GM12878 (cell line): Measurements from ENCODE around the gene CHCHD1. TPM values are rescaled to one million over a fixed set of nuclear protein-coding genes. Genes with fewer than 3 reads are reported as not detected.
A peak's percentile ranks its signal among the peaks of the same experiment; 100 is the strongest.

Experiments used
- BCL11A ChIP-seq: IDR thresholded peaks from 2 replicates; pipeline ENCODE4 v1.6.1; 2011; ENCODE audit warnings: low read depth, low read length
- BMI1 ChIP-seq: fragments of 450-650 bp; IDR thresholded peaks from 2 replicates; pipeline ENCODE4 v1.6.1; 2016; ENCODE audit warnings: mild to moderate bottlenecking, moderate library complexity, borderline replicate concordance
- CTCF ChIP-seq, 3 experiments: IDR thresholded peaks in 2 of 3; conservative IDR thresholded peaks in 1 of 3; 2 replicates each; pipeline ENCODE4 v1.5.1; 2011; ENCODE audit warnings: low read depth in 3 of 3, low read length in 3 of 3, mild to moderate bottlenecking in 3 of 3, control low read depth in 2 of 3, moderate library complexity in 2 of 3, inconsistent platforms in 1 of 3, mixed read lengths in 1 of 3; ENCODE audit not compliant: control insufficient read depth in 2 of 3, insufficient read depth in 1 of 3; ENCODE audit errors: extremely low read depth in 1 of 3
- E2F4 ChIP-seq: IDR thresholded peaks from 2 replicates; pipeline ENCODE4 v1.6.1; 2012; ENCODE audit warnings: low read depth, low read length, improper control_type of control experiment
- EGR1 ChIP-seq, 2 experiments: IDR thresholded peaks; 1 replicate in 1 of 2; 2 replicates in 1 of 2; pipeline ENCODE4 v1.6.1; 2011 to 2012; ENCODE audit warnings: low read depth in 2 of 2, low read length in 2 of 2, borderline replicate concordance in 1 of 2, mild to moderate bottlenecking in 1 of 2, moderate library complexity in 1 of 2
- FOXK2 ChIP-seq: fragments of 450-650 bp; IDR thresholded peaks from 2 replicates; pipeline ENCODE4 v1.6.1; 2017; ENCODE audit warnings: mild to moderate bottlenecking, moderate library complexity
- IKZF1 ChIP-seq: fragments of 450-650 bp; conservative IDR thresholded peaks from 2 replicates; pipeline ENCODE4 v1.6.1; 2017; ENCODE audit warnings: antibody characterized with exemption, mild to moderate bottlenecking
- LARP7 ChIP-seq: fragments of 450-650 bp; IDR thresholded peaks from 2 replicates; pipeline ENCODE4 v1.6.1; 2017; ENCODE audit warnings: mild to moderate bottlenecking
- MAX ChIP-seq: IDR thresholded peaks from 2 replicates; pipeline ENCODE4 v1.6.1; 2012; ENCODE audit warnings: low read depth, low read length, improper control_type of control experiment
- MTA2 ChIP-seq: fragments of 450-650 bp; IDR thresholded peaks from 2 replicates; pipeline ENCODE4 v1.6.1; 2016; ENCODE audit warnings: low read depth, mild to moderate bottlenecking, moderate library complexity
- MTA3 ChIP-seq: IDR thresholded peaks from 2 replicates; pipeline ENCODE4 v1.6.1; 2012; ENCODE audit warnings: low read length, inconsistent platforms, borderline replicate concordance
- MYC ChIP-seq: IDR thresholded peaks from 2 replicates; pipeline ENCODE4 v1.6.1; 2011; ENCODE audit warnings: mild to moderate bottlenecking, low read length, moderate library complexity, inconsistent platforms; ENCODE audit not compliant: insufficient read depth, insufficient replicate concordance, insufficient read length, severe bottlenecking
- NR2C2 ChIP-seq: IDR thresholded peaks from 2 replicates; pipeline ENCODE4 v1.6.1; 2011; ENCODE audit warnings: borderline replicate concordance, low read depth; ENCODE audit not compliant: control insufficient read depth, insufficient read length
- PBX3 ChIP-seq: IDR thresholded peaks from 2 replicates; pipeline ENCODE4 v1.6.1; 2011; ENCODE audit warnings: mild to moderate bottlenecking, low read depth, low read length, moderate library complexity; ENCODE audit not compliant: insufficient replicate concordance
- PKNOX1 ChIP-seq: fragments of 450-650 bp; IDR thresholded peaks from 2 replicates; pipeline ENCODE4 v1.6.1; 2016; ENCODE audit warnings: mild to moderate bottlenecking
- PML ChIP-seq: IDR thresholded peaks from 2 replicates; pipeline ENCODE4 v1.6.1; 2012; ENCODE audit warnings: low read length, inconsistent platforms
- WRNIP1 ChIP-seq: IDR thresholded peaks from 2 replicates; pipeline ENCODE4 v1.6.1; 2011; ENCODE audit warnings: low read depth, low read length, improper control_type of control experiment, borderline replicate concordance
- ZNF207 ChIP-seq: fragments of 450-650 bp; IDR thresholded peaks from 2 replicates; pipeline ENCODE4 v1.6.1; 2014; ENCODE audit warnings: antibody characterized with exemption, mild to moderate bottlenecking, borderline replicate concordance
- ZNF384 ChIP-seq: IDR thresholded peaks from 2 replicates; pipeline ENCODE4 v1.6.1; 2012; ENCODE audit warnings: low read depth, mild to moderate bottlenecking, low read length, improper control_type of control experiment, borderline replicate concordance
- polyA plus RNA-seq, 11 experiments: library from polyadenylated mRNA; depleted of rRNA in 4 of 11; unstranded in 6 of 11; stranded (reverse) in 5 of 11; fragments of >200 nt; fragmentation: Nextera tagmentation in 4 of 11; fragmentation: Illumina TruSeq in 1 of 11; extraction: Ambion mirVana in 4 of 11; extraction: Trizol in 1 of 11; gene quantifications; 1 replicate in 1 of 11; 2 replicates in 10 of 11; pipeline versions ENCODE4 v1.2.1 to v1.2.3, GENCODE V29; 2011 to 2016; ENCODE audit warnings: inconsistent platforms in 2 of 11, missing spikeins in 2 of 11, low read depth in 1 of 11
- total RNA-seq, 4 experiments: library from RNA; depleted of rRNA in 3 of 4; stranded (reverse); fragments of >200 nt in 3 of 4; fragmentation: Illumina TruSeq in 1 of 4; extraction: Trizol in 1 of 4; gene quantifications; 2 replicates each; pipeline versions ENCODE4 v1.2.1 to v1.2.3, GENCODE V29; 2013 to 2021

Gene CHCHD1
- total and polyA plus RNA-seq, 10 of the 15 experiments (the other 5 are each of a cell fraction or from before 2014, with no cell fraction given): 35.0 to 132 (median 70.0) TPM

- TF ChIP-seq WRNIP1: no peak
- TF ChIP-seq EGR1 (IDR thresholded peaks at IDR 0.05; ENCODE audit: borderline replicate concordance in 1 of 2, low read depth in 2 of 2, low read length in 2 of 2): peak; percentile 47 to 93
- peak; percentile 90 for TF ChIP-seq LARP7
- TF ChIP-seq E2F4: 0 out of 2 replicates have a peak, but pooled peaks have one; percentile 10
- 0 out of 2 replicates have a peak, but pooled peaks have one; percentile 13 for TF ChIP-seq MTA2
- TF ChIP-seq ZNF384: no peak
- TF ChIP-seq PBX3: peak; percentile 4
- peak; percentile 91 for TF ChIP-seq IKZF1
- no peak for TF ChIP-seq FOXK2
- TF ChIP-seq CTCF (IDR thresholded peaks at IDR 0.05 in 2 of 3, conservative IDR thresholded peaks at IDR 0.05 in 1 of 3; ENCODE audit: control insufficient read depth in 2 of 3, extremely low read depth in 1 of 3, insufficient read depth in 1 of 3, low read depth in 3 of 3, low read length in 3 of 3): peak in 1 of 3 experiments; percentile 13; a peak in 2 of 6 replicates
- TF ChIP-seq PML: peak; percentile 93
- TF ChIP-seq MTA3: peak; percentile 92; the same call in 1 of the 2 replicates
- TF ChIP-seq MYC: peak; percentile 39
- TF ChIP-seq NR2C2: no peak
- no peak for TF ChIP-seq BCL11A
- peak; percentile 47; the same call in 1 of the 2 replicates for TF ChIP-seq PKNOX1
- TF ChIP-seq BMI1: peak; percentile 30; the same call in 1 of the 2 replicates
- peak; percentile 89 for TF ChIP-seq ZNF207
- peak; percentile 59 for TF ChIP-seq MAX
Measured at GRCh38 chr10:73772281-73773151, 9.3 kb upstream of the CHCHD1 start (continued).
